DMS 273 (cell line): ENCODE data around the gene SOX13.

Experiments
- DNase-seq: peaks from one replicate; lab custom pipeline; 2025; ENCODE audit not compliant: unreplicated experiment; lab: John Stamatoyannopoulos, UW

SOX13 gene

DNA sequence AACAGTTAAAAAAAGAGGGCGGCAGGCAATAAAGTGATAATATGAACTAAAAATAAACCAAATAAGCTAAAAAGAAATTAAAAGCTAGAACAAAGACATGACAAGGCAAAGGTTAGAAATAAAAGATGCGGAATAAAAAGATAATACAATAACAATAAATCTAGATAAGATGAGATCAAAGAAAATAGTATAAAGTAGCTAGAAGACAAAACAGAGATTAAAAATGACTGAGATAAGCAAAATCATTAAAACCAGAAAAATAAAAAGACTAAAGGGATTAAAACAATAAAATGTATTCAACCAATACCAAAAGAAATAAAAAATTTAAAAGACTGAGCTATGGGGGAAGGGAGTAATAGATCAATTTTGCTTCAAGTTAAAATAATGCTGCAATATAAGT lies 10.8 kb upstream of the SOX13 start:
- DNase-seq, result no peak

DNA sequence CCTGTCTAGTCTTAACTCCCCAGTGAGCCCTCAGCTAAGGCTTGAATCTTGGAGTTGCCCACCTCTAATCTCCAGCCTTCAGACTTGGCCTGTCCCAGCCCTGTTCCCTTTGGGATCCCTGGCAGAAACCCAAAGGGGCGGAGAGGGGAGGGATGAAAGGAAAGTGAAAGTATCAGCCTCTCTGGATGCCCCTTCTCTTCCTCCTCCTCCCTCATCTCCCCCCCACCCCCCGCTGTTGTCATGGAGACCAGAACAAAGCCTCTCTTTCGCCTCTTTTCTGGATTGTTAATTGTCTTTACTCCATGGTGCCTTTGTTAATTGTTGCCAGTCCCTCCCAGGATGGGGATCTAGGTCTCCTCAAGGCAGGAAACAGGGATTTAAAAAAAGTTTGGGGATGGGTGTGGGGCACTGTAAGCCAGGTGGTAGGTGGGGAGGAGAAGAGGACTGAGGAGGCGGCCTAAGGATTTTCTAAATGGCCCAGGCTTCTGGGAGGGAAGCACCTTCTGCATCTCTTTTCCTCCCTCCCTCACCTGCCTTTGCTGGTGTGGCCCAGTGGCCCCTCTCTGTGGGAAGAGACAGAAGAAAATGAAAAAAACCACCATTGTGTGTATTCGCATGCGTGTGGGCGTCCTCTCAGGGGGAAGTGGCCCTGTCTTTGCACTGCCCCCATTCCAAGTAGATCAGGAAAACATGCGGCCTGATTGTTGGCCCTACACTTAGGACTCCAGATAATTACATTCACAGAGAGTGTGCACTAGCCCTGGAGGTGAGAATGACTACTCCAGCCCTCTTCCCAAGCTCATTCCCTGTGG lies 7.5 kb upstream of the SOX13 start:
- DNase-seq, result peak; percentile 63

DNA sequence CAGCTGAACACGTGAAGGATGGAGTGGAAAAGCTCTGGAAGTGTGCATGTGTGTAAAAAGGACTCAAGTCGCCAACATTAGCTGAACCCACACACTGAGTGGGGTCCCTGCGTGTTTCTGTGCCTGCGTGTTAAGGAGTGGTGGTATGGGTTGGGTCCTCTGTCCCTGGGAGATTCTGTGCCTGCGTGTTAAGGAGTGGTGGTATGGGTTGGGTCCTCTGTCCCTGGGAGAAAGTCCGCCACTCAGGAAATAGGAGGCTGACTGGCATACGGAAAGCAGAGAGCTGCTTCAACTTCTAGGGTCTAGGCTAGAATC lies 7.0 kb upstream of the SOX13 start:
- no peak for DNase-seq

DNA sequence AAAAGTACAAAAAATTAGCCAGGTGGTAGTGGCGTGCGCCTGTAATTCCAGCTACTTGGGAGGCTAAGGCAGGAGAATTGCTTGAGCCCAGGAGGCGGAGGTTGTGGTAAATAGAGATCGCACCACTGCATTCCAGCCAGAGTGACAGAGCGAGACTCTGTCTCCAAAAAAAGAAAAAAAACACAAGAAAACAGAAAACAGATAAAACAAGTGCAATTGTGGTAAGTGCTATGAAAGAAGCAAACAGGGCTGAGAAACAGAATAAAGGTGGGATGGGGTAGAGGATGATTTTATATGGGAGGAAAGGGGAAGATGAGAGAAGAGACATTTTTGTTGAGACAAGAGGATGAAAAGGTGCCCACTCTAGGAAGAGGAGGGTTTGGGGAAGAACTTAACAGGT lies 5.0 kb upstream of the SOX13 start:
- DNase-seq, result no peak

DNA sequence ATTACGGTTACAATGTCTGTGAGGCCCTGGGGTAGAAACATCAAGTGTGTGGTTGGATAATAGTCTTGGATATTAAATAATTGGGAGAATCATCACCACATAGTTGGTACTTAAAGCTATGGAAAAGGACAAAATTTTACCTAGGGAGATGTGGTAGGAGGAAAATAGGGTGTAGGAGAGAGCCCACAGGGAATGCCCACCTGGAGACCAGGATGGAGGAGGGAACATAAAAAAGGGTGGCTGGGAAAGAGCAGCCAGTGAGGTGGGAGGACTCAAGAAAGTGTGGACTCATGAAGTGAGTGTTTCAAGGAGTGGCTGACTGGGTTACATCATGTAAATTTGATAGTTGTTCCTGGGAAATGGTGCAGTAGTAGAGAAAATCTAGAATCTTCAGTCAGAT lies 3.0 kb upstream of the SOX13 start:
- DNase-seq, result no peak

DNA sequence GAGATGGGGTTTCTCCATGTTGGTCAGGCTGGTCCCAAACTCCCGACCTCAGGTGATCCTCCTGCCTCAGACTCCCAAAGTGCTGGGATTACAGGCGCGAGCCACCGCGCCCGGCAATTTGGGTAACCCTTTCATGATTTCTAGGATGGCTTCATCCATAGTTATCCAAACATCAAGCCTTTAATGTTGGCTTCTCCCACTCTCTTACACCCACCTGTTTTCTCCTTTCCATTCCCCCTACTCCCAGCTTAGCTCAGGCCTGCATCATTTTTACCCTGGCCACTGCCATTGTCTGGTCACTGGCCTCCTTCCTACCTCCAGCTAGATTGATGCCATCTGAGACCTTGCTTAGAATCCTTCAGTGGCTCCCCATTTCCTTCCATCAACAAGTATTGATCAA lies 2.0 kb upstream of the SOX13 start:
- no peak for DNase-seq

DNA sequence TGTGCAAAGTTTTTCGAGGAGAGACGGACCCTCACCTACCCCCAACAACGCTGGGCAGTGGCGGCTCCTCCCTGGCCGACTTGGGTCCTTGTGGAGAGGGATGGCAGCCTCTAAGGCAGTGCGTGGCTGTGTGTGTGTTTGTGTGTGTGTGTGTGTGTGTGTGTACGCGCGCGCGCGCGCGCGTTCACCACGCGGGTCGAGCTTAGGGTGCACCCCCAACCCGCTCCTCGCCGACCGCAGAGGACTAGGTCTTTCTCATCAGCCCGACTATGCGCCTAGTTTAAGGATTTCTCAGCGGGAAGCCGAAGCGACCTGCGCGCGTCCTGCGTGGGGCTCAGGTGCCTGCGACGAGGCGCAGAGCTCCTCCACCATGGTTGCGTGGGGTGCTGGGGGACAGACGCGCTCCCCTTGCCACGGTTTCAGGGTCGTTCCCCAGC lies 940 bp downstream of the SOX13 start:
- DNase-seq, result peak; percentile 53

DNA sequence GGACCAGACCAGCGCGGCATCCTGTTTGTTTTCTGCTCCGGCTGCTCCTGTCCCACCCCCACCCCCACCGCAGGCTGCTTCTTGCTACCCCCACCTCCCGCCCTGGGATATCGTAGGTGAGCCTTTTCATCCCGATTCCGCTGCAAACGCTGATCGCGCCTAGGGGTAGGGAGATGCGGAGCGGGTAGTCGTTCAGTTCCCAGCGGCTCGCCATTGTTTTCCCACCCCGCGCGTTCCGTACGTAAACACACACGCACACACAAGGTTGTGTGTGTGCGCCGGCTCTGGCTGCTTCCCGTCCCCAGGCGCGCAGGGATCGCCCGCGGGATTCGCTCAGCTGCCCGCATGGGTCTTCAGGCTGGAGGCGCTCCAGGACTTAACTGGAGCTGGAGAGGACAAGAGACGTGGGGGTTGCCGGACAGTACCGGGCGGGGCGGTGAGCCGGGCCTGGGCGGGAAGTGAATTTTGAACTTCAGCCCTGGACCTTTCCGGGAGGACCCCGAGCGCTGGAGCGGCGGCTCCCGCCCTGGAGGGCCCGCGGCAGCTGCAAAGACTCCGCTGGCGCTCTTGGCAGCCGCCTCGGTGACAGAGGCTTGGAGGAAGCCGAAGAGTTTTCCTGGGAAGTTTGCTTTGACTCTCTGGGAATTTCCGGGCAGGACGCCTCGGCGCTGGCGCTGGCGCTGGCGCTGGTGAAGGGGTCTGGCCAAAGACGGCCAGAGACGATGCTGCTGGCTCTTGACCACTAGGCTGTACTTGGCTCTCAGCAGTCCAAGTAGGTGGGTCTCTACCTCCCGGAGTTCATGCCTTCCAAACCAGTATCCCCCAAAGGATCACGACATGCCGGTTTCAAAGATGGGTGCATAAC lies 1.6 kb downstream of the SOX13 start:
- DNase-seq, result peak; percentile 81

DNA sequence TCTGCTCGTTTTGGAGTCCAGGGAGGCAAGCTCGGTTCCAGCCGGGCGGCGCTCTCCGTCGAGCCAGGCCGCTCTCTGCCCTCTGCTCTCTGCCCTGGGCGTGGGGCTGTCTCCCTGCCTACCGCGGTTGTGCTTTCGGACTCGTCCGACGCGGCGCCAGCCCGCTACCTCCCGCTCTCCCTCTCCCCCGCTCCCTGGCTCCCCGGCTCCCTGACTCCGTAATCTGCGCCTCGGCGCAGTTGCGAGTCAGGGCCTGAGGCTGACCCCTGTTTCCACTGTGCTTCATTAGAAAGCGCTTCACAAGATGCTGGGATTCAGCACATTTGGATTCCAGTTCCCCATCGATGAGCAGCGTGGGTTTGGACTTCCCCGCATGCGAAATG lies 2.2 kb downstream of the SOX13 start:
- DNase-seq, result no peak

DNA sequence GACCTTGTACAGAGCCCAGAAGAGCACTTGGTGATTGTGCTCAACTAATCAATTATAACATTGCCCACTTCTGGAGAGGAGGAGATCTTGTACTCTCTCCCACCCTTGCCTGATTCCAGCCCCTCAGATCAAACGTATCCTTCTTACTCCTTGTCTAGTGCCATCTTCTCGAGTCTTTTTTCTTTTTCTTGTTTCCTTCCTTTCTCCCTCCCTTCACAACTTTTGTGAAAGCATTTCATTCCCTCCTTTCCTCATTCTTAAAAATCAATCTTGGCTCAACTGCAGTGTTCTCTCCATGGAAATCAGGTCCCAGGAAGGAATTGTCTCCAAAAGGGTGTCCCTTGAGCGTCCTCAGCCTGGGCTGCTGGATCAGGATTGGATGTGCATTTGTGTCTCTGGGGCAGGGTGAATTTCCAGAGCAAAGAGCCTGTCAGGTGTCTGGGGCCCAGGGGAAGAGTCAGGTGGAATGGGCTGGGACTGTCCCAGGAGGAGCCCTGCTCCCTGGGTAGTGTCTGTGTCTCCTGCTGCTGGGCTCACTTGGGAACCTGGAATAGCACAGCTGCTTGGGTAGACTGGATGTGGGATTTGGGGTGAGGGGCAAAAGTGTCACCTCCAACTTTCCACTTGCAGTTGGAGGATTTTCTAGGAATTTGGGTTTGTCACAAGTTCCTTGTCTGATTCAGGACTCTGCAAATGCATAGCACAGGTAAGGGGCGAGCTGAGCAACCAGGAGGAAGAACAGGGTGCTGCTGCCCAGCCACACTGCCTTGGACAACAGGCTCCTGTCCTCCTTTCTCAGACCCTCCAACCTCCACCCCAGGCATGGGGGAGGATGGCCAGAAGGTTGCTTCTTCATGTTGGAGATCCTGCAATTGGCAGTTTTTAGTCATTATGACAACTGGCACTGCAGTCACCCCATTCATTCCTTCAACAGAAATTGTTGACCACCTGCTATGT lies 3.3 kb downstream of the SOX13 start:
- DNase-seq, result no peak

DNA sequence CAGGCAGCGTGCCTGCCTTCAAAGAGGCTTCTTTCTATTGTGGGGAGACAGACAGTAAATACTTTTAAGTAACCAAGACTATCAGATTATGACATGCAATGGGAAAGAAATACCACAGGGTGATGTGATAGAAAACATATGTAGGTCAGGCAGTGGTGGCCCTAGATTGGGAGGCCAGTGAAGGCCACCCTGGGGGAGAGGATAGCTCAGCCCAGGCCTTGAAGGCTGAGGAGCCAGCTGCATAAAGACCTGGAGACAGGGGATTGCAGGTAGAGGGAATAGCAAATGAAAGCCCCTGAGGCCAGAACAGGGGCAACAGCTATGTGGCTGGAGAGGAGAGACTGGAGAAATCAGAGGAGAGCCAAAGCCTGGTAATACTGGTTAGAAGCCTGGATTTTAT lies 4.0 kb downstream of the SOX13 start:
- no peak for DNase-seq

DNA sequence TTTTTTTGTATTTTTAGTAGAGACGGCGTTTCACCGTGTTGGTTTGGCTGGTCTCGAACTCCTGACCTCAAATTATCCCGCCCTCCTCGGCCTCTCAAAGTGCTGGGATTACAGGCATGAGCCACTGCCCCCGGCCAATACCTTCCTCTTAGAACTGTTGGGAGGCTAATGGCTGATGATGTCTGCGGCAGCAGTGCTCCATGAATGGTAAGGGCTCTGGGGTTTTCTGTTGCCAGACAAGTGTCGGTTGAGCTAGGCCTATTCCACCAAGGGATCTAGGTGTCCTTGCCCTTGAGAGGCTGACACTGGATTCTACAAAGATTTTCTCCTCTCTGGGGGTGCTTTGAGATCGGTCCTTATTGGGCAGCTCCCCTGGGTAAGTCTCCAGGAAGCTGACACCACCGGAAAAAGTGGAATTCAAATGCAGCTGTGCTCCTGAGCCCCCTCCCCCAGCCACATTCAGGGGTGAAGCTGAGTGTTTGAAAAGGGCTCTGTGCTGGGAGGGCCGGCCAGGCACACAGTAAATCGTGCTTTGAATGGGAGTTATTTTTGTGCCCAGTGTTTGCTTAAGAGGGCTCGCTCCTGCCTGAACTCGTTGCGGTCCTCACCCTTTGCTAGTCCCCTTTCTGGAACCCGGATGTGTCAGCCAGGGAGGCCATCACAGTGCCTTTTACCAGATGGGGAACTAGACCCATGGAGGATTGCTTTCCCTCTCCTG lies 5.2 kb downstream of the SOX13 start:
- no peak for DNase-seq

DNA sequence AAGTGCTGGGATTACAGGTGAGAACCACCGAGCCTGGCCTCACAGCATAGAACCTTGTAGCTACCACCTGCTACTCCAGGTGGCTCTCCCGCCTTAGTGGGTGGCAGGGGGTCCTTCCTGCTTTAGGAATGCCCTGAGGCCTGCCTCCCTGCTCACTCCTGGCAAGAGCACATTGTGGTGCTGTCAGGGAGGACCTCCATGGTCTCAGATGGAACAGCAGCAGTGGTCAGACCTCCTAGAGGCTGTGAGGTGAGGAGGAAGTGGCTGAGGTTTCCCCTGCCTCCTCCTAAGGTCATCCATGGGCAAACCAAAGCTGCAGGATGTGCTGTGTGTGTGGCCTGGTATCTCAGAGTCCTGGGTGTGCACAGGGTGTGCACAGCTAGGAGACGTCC lies 6.7 kb downstream of the SOX13 start:
- no peak for DNase-seq

DNA sequence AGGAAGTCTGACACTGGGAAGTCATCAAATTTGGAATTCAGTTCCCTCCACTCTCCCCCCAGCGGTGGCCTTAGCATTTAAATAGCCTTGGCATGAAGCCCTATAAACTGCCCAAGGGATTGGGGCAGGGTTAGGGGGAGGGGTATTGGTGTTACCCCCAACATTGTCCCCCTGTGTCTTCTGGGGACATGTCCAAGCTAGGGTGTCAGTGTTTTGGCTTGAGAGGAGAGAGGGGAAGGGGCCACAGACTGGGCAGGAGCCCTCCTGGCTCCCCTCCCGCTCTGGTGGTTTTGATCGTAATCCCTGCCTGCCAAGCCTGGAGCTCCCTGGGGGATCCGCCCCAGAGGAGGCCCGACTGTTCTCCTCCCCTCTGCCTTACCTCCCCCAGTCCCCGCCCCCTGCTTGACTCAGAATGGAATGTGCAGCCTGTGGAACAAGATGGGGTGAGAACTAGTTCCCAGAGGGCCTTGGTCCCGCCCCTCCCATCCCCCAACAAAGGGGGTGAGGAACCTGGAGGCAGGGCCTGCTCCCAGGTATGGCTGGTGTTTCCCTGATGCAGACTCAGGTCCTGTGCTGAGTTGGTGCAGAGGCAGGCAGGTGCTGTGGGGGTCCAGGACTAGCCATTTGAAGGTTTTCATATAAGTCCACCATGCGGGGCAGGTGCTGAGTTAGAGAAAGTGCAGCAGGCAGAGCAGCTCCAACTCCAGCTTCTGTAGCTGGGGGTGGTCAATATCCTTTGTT lies 7.4 kb downstream of the SOX13 start:
- peak; percentile 75 for DNase-seq

DNA sequence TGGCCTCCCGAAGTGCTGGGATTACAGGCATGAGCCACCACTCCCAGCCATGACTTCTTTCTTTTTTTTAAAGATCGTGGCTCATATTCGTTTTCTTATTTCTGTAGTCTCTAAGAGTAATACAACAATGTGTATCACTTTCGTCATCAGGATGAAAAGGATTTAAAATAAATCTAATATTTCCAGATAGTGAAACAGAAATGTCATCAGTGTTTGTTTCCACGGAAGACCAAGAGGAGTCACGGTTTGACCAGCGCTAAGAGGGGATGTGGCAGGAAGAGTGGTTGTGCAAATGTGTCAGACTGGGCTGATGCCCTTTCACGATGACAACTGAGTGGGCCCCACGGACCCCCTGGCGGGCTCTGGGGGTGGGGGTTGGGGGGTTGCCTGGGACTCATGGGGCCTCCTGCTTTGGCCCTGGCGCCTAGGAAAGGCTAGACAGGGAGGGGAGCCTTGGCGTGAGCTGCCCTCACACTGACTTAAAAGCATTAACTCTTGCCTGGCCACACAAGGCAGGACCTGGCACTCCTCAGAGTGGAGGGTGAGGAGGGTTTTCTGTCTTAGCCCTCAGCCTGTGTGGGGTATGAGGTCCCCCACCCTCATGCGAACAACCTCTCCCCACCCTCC lies 8.4 kb downstream of the SOX13 start:
- no peak for DNase-seq

DNA sequence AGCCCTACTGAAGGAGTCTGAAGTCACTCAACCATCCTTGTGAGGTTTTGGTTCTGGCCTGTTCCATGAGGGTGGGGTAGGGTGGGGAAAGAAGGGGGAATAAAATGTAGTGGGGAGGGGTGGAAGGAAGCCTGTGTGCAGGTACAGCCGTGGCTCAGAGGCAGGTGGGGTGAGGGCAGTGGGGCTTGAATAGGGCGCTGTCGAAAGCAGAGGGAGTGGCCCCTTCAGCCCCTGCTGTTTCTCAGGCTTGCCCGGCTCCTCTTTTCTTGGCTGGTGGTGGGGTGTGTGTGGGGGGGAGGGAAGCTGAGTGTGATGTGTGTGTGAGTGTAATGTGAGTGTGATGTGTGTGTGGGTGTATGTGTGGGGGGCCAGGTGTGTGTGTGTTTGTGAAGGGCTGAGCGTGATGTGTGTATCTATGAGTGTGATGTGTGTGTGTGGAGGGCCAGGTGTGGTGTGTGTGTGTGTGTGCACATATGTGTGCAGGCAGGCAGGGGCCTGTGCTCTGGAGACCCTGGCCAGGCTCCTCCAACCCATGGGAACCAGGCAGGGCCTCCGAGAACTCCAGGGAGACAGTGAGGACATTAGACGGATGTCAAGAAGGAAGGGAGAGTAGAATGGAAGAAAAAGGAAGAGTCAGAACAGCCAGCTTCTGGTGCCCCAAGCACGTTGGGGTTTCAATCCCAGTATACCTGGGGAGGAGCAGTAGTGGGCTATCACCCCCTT lies 9.0 kb downstream of the SOX13 start:
- no peak for DNase-seq

DNA sequence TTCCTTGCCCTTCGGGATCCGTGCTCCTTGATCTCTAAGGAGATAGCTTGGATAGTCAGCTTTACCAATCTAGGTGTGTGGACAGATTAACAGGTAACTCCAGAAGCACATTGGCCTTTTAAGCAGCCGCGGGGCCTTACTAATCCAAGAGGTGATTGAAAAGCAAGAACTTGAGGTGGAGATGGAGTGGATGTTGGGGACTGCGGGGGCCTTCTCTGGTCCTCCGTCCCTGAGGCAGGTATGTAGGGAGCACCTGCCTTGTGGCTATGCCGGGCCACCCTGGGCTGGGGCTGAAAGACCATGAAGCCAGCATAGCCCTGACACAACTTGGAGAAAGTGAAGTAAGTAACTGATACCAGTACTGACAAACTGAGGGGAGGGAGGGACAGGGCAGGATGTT lies 10.6 kb downstream of the SOX13 start:
- no peak for DNase-seq

DNA sequence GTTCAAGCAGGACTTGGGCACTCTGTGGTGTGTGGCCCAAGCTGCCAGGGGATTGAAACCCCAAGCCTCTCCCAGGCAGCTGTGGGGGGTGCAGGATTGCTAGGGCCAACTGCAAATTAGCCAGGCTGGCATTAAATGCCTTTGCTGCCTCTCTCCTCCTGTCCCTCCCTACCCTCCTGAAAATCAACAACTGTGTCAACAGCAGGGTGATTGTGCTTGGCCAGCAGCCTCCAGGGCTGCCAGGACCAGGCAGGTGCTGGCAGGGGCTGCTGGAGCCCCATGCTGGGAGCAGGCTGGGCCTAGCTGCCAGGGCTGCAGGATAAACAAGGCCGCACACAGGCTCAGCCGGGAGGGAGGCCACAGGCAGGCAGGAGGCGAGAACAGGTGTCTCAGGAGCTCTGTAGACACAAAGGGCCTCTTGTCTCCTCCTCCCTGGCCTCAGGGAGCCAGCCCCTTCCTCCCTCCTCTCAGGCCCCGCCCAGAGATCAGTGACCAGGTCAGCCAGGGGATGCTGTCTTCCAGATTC lies 11.4 kb downstream of the SOX13 start:
- peak; percentile 95 for DNase-seq

DNA sequence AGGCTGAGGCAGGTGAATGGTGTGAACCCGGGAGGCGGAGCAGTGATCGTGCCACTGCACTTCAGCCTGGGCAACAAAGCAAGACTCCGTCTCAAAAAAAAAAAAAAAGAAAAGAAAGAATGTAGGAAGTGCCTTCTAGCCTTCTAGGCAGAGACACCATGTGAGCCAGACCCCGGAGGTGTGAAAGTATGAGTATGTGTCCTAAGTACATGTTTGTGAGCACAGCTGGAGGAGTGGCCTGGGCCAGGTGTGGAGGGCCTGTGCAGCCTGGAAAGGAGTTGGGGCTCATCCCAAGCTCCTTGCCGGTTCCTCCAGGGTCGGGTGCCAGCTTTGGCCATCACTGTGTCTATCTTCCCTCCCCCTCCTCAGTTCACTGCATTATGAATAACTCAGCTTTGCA lies 13.0 kb downstream of the SOX13 start:
- no peak for DNase-seq
